Skin epidermis (tissue), 12 donors: ENCODE data around the gene PICK1.

Experiments used
- H3K27ac ChIP-seq, 21 experiments: fragments of 200-600 bp; sonication (generic) in 11 of 21; one replicate each; pipeline ENCODE4 v1.5.0; 2020; ENCODE audit warnings: mild to moderate bottlenecking in 3 of 21, inconsistent platforms in 2 of 21, moderate library complexity in 2 of 21
- H3K4me3 ChIP-seq, 7 experiments: fragments of 200-600 bp; sonication (generic) in 2 of 7; one replicate each; pipeline ENCODE4 v1.5.0; 2020; ENCODE audit warnings: inconsistent platforms in 2 of 7, mild to moderate bottlenecking in 2 of 7, moderate library complexity in 1 of 7

The PICK1 gene

GRCh38 chr22:38083931-38084631, 26.9 kb downstream of the PICK1 start, which contains the start of gene SLC16A8:
Gene SLC16A8 (minus strand): TSS chr22:38084184. CDS start chr22:38082873, 1,311 bp downstream.
- H3K4me3 ChIP-seq: no peak within 1 kb of the TSS
- no peak within 1 kb of the TSS for H3K27ac ChIP-seq

- no peak overlapping the region for H3K4me3 ChIP-seq
- no peak overlapping the region for H3K27ac ChIP-seq
Observed at GRCh38 chr22:38085056-38085455, 27.9 kb downstream of the PICK1 start.

GRCh38 chr22:38085501-38085900, 28.3 kb downstream of the PICK1 start:
- Histone ChIP-seq H3K27ac (no peak overlapping the region), H3K4me3 (no peak overlapping the region)

GRCh38 chr22:38086001-38086845, 29.0 kb downstream of the PICK1 start:
- Histone ChIP-seq H3K4me3 (no peak overlapping the region), H3K27ac (no peak overlapping the region)

DNA sequence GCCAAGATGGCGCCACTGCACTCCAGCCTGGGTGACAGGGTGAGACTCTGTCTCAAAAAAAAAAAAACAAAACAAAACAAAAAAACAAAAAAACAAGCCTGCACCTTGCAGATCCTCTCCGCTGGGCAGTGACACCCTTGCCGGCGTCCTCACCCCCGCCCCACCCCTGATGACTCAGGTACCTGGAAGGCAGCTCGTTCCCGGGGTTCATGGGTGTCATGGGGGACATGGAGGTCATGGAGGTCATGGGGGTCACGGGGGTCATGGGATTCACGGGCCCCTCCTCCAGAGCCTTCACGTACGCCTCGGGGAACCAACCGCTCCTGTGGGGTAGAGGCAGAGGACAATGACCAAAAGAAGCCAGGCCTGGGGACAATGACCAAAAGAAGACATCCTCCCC, 29.7 kb downstream of the PICK1 start:
- Histone ChIP-seq H3K4me3 (no peak overlapping the region), H3K27ac (no peak overlapping the region)

DNA sequence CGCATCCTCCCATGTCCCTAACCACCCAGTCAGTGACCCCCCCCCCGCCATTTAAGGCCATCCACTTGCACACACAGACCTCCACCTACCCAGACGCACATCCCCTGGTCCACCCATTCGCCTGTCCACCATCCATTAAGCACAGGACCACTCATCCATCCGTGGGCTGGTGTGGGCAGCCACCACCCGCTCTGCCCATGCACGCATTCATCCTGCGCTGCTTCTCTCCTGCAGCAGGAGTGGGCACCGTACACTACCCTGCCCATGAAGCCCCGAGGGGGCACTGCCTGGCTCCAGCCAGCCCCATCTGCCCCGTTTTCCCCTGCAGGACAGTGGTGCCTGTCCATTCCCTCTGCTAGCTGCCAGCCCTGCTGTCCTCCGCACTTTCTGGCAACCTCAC, 30.7 kb downstream of the PICK1 start:
- H3K27ac ChIP-seq: no peak overlapping the region
- no peak overlapping the region for H3K4me3 ChIP-seq

DNA sequence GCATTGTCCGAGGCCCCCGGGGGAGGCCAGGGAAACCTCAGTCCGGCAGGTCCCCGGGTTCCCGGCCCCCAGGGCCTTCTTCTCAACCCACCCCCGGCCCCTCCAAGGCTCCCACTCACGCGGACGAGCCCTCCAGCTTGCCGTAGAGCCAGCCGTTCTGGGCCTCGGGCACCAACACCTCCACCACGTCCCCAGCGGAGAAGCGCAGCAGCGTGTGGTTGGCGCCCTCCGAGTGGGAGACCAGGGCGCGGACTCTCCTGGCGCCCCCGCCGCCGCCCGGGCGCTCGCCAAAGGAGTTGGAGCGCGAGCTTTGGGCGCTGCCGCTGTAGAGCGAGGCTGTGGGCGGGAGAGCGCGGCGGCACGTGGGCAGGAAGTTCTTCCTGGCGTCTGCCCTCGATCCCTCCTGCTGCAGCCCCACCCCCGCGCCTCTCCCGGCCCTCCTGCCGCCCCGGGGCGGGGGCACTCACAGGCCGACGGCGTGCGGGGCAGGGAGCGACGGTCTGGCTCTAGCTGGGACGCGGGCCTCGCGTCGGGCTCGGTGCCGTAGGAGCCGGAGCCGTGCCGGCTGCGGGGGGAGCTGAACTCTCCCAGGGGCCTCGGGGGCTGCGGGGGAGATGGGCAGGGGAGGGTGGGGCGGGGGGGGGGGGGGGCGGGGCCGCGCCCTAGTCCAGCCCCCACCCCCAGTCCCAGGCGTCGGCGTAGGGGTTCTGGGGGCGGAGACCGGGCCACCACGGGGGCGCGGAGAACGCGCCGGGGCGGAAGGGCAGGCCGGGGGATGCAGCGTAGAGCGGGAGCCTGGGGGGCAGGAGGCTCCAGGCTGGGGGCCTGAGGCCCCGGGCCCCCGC, 31.6 kb downstream of the PICK1 start:
- peak overlapping the region in 6 of 7 experiments; percentile 1 to 27 (median 12) for H3K4me3 ChIP-seq

DNA sequence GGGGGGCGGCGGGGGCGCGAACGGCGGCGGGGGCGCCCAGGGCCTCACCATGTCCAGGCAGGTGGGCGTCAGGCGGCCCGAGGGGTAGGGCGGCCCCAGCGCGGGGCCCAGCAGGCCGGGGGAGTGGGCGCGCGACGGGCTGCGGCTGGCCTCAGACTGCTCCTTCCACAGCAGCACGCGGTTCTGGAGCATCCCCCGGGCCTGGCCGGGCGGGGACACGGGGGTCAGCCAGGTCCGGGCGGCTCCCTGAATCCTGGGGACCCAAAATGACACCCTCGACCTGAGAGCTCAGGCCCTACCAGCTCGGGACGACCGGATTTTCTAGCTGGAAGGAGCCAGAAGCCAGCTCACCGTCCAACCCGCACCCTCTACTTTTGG, 32.3 kb downstream of the PICK1 start:
- H3K27ac ChIP-seq: peak overlapping the region in 1 of 21 experiments; percentile 26
- peak overlapping the region in 3 of 7 experiments; percentile 11 to 27 (median 13) for H3K4me3 ChIP-seq

More for the DNA sequence above, 31.6 kb downstream of the PICK1 start:
- H3K27ac ChIP-seq: peak overlapping the region in 2 of 21 experiments; percentile 26 to 47

GRCh38 chr22:38097058-38097457, 39.9 kb downstream of the PICK1 start:
- Histone ChIP-seq H3K4me3 (no peak overlapping the region), H3K27ac (no peak overlapping the region)

DNA sequence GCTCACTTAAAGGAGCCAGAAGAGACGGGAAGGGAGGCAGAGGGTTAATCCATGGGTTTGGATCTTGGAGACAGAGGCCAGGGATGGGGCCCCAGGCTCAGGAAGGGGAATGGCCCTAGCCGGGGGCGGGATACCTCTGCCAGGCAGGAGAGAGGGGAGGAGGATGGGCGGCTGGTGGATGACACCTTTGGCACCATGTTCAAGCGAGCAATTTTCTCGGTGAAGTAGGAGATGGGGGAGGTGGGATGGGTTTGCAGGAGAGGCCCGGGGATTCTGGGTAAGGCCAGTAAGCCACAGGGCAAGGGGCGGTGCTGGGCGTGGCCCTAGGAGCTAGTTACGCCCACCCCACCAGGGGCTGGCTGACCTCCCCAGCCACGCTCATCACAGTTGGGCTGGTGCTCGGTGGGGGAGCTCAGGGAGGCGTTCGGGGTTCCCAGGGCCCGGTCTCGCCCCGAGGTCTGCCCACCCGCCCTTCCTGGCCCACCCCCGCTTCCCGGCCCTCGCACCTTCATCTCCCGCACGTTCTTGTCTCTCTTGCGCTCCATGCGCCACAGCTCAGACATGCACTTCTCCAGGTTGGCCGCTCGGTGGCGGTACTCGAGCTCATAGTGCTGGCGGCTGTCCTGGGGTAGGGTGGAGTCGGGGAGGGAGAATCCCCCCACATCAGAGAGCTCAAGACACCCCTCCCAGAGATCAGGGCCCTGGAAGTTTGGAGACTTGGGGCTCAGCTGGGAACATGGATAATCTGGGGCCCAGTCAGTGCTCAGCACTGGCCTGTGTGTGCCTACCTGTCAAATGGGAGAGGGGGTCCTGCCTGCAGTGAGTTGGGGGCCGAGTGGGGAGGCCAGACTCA, 40.6 kb downstream of the PICK1 start:
- peak overlapping the region in 4 of 21 experiments; percentile 22 to 76 (median 39) for H3K27ac ChIP-seq
- H3K4me3 ChIP-seq: no peak overlapping the region

- H3K27ac ChIP-seq: peak overlapping the region in 4 of 21 experiments; percentile 41 to 76 (median 57)
- no peak overlapping the region for H3K4me3 ChIP-seq
Observed at GRCh38 chr22:38098410-38099249, 41.4 kb downstream of the PICK1 start.

- Histone ChIP-seq H3K4me3 (no peak overlapping the region), H3K27ac (no peak overlapping the region)
Observed at GRCh38 chr22:38103641-38104040, 46.4 kb downstream of the PICK1 start.

GRCh38 chr22:38104084-38104483, 46.9 kb downstream of the PICK1 start:
- H3K4me3 ChIP-seq: no peak overlapping the region
- no peak overlapping the region for H3K27ac ChIP-seq

DNA sequence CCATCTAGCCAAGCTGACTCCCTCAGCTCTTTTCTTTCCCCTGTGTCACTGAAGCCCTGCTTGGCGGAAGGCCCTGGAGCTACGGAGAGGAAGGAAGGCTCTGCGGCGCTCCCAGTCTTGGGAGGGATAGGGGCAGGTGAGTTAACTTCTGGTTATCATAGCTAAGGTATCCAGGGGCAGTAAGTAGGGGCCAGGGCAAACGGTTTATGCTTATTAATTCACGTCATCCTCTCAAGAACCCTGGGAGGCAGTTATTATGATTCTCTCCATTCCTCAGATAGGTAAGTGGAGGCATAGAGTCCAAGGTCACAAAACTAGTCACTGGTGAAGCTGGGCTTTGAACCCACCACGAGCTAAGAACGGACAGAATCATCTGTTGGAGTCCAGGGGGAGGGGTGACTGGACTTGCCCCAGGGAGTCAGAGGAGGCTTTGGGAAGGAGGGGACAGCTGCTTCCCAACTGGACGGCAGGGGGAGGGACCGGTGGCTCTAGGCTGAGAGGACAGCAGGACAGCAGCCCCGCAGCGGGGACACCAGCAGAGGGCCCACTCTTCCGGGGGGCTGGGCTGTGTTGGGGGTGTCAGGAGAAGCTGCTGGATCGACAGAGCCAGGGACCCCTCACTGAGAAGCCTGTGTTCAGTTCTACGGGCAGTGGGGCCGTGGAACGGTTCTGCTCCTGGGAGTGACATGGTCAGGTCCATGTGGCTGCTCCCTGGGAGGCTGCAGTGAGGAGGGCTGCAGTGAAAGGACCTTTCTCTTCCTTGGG, 49.8 kb downstream of the PICK1 start:
- H3K4me3 ChIP-seq: no peak overlapping the region
- peak overlapping the region in 3 of 21 experiments; percentile 7 to 18 (median 11) for H3K27ac ChIP-seq

DNA sequence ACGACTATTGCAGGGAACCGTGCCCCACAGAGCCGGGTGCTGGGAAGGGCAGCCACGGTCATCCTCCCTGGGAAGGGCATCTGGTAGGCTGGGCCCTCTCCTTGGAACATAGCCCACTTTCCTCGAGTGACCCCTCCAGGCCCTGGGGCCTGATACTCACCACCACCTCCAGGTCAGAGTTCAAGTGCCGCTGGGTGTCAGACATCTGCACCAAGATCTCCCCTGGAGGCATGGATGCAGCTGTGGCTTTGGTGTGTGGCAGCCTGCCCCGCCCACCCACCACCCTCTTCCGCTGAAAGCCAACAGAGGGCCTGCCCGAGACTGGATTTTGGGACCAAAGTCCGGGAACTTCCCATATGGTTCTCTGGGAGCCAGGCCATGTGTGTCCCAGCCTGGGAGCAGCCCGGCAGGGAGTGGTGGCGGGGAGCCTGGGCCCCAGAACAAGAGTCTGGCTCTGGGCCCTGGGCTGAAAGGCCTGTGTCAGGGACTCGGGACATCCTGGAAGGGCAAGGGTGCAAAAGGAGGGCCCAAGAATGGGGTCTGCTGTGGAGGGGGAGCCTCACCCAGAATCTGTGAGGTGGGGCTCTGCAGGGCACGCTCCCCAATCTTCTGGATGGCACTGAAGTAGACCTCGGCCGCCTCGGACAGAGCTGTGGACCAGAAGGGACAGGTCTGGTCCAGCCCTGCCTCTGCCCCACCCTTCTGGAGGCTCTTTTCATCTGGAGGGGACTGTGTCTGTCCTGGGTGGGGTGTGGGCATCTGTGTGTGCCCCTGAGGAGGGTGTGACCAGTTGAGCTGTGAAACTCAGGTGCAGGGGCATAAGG, 50.7 kb downstream of the PICK1 start:
- Histone ChIP-seq H3K27ac (peak overlapping the region in 4 of 21 experiments; percentile 7 to 18 (median 10)), H3K4me3 (no peak overlapping the region)

- Histone ChIP-seq H3K4me3 (no peak overlapping the region), H3K27ac (peak overlapping the region in 1 of 21 experiments; percentile 11)
Observed at GRCh38 chr22:38108561-38109319, 51.5 kb downstream of the PICK1 start.
